Mesothelial cell of epicardium (in vitro differentiated cells): ENCODE results near the gene METTL13. TPM values are rescaled to one million over a fixed set of nuclear protein-coding genes. Genes with fewer than 3 reads are reported as not detected.

Experiments
- DNase-seq, 2 experiments: peaks; one replicate each; pipeline ENCODE4 v3.0.0; 2021; ENCODE audit warnings: low spot score in 2 of 2; ENCODE audit not compliant: unreplicated experiment in 2 of 2
- H3K27ac Mint-ChIP-seq: 2 replicates; pipeline ENCODE4 v1.8.0; 2021; ENCODE audit warnings: mixed read lengths
- H3K27me3 Mint-ChIP-seq: 2 replicates; pipeline ENCODE4 v1.8.0; 2021; ENCODE audit warnings: low read depth, mixed read lengths
- H3K36me3 Mint-ChIP-seq: 2 replicates; pipeline ENCODE4 v1.8.0; 2021; ENCODE audit warnings: mixed read lengths
- H3K4me1 Mint-ChIP-seq: 2 replicates; pipeline ENCODE4 v1.8.0; 2021; ENCODE audit warnings: mixed read lengths
- H3K4me3 Mint-ChIP-seq: 2 replicates; pipeline ENCODE4 v1.8.0; 2021; ENCODE audit warnings: mild to moderate bottlenecking, moderate library complexity, mixed read lengths
- H3K9me3 Mint-ChIP-seq: 2 replicates; pipeline ENCODE4 v1.8.0; 2021; ENCODE audit warnings: mixed read lengths
- CTCF ChIP-seq: fragments of 200-600 bp; sonication (generic); IDR thresholded peaks from one replicate; pipeline ENCODE4 v1.5.0; 2021; ENCODE audit warnings: antibody characterized with exemption; ENCODE audit not compliant: unreplicated experiment
- total RNA-seq: library from RNA; stranded (reverse); gene quantifications from 3 replicates; pipeline ENCODE4 v1.2.1, GENCODE V29; 2021

The METTL13 gene
- total RNA-seq, 1 donor from 2014 or later: 27.4 TPM

- H3K36me3 Mint-ChIP-seq: no peaks in the 10 kb centered on the region
- no peak overlapping the region for H3K4me3 Mint-ChIP-seq
- H3K4me1 Mint-ChIP-seq: peaks cover 10% of the 10 kb centered on the region
- H3K27ac Mint-ChIP-seq: no peak overlapping the region
- H3K9me3 Mint-ChIP-seq: no peaks in the 10 kb centered on the region
- DNase-seq: no peak
- TF ChIP-seq CTCF: no peak
- no peaks in the 10 kb centered on the region for H3K27me3 Mint-ChIP-seq
These were observed 34.9 kb downstream of the METTL13 start for GRCh38 chr1:171816300-171816901.

GRCh38 chr1:171817511-171818265 is 36.2 kb downstream of the METTL13 start:
- peaks cover 10% of the 10 kb centered on the region for H3K4me1 Mint-ChIP-seq
- H3K36me3 Mint-ChIP-seq: no peaks in the 10 kb centered on the region
- no peaks in the 10 kb centered on the region for H3K9me3 Mint-ChIP-seq
- TF ChIP-seq CTCF: no peak
- no peaks in the 10 kb centered on the region for H3K27me3 Mint-ChIP-seq
- H3K27ac Mint-ChIP-seq: no peak overlapping the region
- DNase-seq: no peak
- H3K4me3 Mint-ChIP-seq: no peak overlapping the region

GRCh38 chr1:171819946-171820345 is 38.5 kb downstream of the METTL13 start:
- no peak for TF ChIP-seq CTCF
- Mint-ChIP-seq H3K27me3 (no peaks in the 10 kb centered on the region), H3K4me3 (no peak overlapping the region), H3K4me1 (peaks cover 10% of the 10 kb centered on the region), H3K36me3 (no peaks in the 10 kb centered on the region), H3K9me3 (peaks cover 2% of the 10 kb centered on the region), H3K27ac (no peak overlapping the region)
- no peak for DNase-seq

GRCh38 chr1:171826973-171827372 is 45.5 kb downstream of the METTL13 start:
- H3K4me1 Mint-ChIP-seq: no peaks in the 10 kb centered on the region
- H3K4me3 Mint-ChIP-seq: no peak overlapping the region
- H3K36me3 Mint-ChIP-seq: peaks cover 10% of the 10 kb centered on the region
- no peak for DNase-seq
- peaks cover 35% of the 10 kb centered on the region for H3K9me3 Mint-ChIP-seq
- no peaks in the 10 kb centered on the region for H3K27me3 Mint-ChIP-seq
- no peak for TF ChIP-seq CTCF
- H3K27ac Mint-ChIP-seq: no peak overlapping the region

- Mint-ChIP-seq H3K27me3 (no peaks in the 10 kb centered on the region), H3K9me3 (peaks cover 35% of the 10 kb centered on the region), H3K4me1 (no peaks in the 10 kb centered on the region), H3K36me3 (peaks cover 10% of the 10 kb centered on the region), H3K27ac (no peak overlapping the region), H3K4me3 (no peak overlapping the region)
- no peak for DNase-seq
- TF ChIP-seq CTCF: no peak
These were observed 47.3 kb downstream of the METTL13 start for GRCh38 chr1:171828794-171829193.
